Iris pigment epithelial cell (primary cell): Measurements from ENCODE around the gene MAP1S.

ENCODE experiments used
- DNase-seq: peaks from one replicate; pipeline ENCODE4 v3.0.0-alpha.2; 2011; ENCODE audit warnings: low read depth

The MAP1S gene, protein sequence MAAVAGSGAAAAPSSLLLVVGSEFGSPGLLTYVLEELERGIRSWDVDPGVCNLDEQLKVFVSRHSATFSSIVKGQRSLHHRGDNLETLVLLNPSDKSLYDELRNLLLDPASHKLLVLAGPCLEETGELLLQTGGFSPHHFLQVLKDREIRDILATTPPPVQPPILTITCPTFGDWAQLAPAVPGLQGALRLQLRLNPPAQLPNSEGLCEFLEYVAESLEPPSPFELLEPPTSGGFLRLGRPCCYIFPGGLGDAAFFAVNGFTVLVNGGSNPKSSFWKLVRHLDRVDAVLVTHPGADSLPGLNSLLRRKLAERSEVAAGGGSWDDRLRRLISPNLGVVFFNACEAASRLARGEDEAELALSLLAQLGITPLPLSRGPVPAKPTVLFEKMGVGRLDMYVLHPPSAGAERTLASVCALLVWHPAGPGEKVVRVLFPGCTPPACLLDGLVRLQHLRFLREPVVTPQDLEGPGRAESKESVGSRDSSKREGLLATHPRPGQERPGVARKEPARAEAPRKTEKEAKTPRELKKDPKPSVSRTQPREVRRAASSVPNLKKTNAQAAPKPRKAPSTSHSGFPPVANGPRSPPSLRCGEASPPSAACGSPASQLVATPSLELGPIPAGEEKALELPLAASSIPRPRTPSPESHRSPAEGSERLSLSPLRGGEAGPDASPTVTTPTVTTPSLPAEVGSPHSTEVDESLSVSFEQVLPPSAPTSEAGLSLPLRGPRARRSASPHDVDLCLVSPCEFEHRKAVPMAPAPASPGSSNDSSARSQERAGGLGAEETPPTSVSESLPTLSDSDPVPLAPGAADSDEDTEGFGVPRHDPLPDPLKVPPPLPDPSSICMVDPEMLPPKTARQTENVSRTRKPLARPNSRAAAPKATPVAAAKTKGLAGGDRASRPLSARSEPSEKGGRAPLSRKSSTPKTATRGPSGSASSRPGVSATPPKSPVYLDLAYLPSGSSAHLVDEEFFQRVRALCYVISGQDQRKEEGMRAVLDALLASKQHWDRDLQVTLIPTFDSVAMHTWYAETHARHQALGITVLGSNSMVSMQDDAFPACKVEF

DNA sequence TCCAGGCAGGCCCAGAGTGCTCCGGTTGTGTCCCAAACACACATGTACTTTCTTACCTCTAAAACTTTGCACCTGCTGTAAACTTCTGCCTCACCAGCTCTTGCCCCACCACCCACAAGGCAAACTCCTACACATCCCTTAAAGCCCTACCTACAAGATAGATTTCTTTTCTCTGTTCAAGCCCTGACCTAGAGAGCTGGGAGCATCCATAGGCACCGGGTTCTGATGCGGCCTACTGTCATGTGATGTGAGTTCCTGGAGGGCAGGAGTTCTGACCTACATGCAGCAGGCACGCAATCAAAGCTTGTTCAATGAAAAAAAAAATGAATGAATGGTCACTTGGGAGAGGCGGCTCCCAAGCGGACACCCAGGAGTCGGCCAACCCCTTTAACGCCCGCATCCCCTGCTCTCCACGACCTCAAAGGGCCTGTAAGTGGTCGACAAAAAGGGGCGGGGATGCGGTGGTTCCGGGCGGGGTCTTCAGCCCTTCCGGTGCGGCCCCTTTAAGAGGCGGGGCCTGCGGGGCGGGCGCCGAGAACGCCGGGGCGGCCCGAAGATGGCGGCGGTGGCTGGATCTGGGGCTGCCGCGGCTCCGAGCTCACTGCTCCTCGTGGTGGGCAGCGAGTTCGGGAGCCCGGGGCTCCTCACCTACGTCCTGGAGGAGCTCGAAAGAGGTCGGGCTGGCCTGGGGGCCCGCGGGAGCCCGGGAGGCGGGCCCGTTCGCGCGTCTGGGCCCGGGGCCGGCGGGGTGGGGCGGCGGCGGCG, at the start of gene MAP1S:
Gene MAP1S, plus strand, starts transcription at position 534 of the 765 bp plus-strand sequence. Its CDS starts 23 bp downstream, at position 557.
- peak; percentile 45 for DNase-seq

DNA sequence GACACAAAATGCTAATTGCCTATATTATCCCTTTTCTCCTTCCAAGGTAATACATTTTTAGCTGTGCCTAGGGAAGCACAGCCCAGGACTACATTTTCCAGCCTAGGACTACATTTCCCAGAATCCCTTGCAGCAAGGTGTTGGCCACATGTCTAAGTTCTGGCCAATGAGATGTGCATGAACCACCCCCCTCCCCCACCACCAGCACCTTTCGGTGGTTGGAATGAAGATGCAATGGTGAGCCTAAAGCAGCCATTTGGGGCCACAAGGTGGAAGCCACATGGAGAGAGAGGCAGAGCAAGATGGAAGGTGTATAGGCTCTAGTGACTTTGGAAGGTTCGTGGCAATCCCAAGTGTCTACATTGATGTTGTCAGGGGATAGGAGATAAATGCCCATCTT, 47.4 kb upstream of the MAP1S start:
- peak; percentile 67 for DNase-seq

DNA sequence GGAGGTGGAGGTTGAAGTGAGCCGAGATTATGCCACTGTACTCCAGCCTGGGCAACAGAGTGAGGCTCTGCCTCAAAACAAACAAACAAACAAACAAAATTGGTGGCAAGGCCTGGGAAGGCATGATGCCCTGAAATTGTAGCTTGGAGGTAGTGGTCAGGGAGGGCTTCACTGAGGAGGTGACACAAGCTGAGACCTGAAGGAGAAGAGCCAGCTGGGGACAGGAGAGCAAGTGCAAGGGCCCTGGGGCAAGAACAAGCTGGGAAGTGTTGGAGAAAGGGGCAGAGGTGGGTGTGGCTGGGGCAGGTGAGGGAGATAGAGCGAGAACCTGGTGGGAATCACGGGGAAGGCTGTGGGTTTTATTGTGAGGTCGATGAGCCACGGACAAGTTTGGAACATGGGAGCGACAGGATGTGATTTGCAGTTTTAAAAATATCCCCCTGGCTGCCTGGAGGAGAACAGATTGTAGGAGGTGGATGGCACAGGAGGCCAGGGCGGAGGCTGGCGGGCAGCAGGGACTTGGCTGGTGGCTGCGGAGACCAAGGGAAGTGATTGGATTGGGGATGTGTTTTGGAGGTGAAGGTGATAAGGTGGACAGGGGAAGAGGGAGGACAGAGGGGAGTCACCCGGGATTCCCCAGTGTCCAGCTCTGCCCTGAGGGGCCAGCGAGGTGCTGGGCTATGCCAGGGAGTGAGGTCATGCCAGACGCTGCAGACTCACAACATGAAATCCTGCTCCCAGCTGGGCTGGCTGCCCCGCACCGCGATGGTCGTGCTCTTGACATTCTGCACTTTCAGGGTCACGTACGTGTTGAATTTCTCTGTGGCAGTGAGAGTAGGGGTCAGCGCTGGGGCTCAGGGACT, 45.1 kb upstream of the MAP1S start:
- no peak for DNase-seq

DNA sequence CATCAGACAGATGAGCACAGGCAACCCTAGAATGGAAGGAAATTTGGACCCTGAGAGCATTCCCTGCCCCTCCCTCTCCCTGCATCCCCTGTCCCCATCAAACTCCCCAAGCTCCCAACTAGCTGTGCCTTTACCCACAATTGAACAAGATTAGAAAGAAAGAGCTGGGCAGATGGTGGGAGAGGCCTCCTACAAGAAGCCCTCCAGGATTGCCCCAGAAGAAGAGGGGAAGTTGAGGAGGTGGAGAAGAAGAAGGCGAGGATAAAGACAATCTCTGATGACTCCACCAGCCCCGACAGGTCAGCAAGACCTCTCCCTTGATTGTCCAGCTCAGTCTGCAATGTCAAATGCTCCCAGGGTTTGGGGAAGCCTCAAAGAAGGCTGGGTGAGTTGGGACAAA, 43.0 kb upstream of the MAP1S start:
- DNase-seq: no peak

DNA sequence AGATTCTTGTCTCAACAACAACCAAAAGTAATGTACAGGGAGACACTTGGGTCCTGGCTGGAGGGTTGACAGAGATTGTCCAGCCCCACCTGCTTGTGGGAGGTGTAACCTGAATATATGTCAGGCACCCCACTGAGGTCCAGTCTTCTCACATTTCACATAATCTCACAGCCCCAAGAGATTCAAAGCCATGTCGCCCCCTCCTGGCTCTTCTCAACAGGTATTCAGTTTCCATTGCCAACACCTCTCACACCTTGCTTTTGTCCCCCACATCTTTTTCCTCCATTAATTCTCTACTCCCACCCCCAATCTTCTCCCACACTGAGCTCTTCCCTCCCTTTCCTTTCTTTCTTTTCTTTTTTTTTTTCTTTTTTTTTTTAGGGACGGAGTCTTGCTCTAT, 42.3 kb upstream of the MAP1S start:
- DNase-seq: no peak

DNA sequence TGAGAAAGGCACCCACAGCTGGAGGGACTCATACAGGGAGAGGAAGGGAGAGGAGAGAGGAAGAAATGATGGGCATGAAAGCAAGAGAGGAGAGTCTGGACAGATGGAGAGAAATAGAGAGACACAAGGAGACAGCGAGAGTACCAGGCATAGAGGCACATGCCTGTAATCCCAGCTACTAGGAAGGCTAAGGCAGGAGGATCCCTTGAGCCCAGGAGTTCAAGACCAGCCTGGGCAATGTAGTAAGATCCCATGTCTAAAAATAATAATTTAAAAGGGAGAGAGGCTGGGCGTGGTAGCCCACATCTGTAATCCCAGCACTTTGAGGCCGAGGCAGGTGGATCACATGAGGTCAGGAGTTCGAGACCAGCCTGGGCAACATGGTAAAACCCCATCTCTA, 40.4 kb upstream of the MAP1S start:
- no peak for DNase-seq

DNA sequence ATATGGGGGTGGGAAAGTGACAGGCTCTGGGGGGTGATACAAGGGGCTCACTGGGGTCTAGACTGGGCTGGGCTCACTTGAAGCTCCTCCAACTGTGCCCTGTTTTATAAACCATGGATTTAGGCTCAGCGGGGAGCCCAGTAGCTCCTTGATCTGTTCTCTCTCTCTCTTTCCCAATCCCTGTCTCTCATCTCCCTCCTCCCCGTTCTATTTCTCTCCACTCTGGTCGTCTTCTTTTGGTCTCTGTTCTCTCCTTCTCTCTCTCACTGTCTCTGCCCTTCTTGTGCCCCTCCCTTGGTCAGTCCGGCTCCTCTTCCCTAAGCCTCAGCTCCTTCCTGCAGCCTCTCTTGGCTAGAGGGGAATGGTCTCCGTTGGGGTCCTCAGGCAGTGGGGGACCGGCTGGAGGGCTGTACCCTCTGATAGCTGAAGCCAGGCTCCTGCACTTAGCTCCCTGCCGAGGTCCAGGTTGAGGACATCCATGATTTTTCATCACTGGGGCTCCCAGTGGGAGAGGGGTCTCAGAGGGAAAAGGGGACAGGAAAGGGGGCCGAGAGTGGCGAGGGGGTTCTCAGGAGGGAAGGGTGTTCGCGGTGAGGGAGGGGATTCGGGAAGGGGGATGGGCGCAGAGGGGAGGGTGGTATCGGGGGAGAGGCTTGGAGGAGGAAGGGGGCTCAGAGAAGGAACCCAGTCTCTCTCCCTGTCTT, 39.6 kb upstream of the MAP1S start:
- DNase-seq: no peak

DNA sequence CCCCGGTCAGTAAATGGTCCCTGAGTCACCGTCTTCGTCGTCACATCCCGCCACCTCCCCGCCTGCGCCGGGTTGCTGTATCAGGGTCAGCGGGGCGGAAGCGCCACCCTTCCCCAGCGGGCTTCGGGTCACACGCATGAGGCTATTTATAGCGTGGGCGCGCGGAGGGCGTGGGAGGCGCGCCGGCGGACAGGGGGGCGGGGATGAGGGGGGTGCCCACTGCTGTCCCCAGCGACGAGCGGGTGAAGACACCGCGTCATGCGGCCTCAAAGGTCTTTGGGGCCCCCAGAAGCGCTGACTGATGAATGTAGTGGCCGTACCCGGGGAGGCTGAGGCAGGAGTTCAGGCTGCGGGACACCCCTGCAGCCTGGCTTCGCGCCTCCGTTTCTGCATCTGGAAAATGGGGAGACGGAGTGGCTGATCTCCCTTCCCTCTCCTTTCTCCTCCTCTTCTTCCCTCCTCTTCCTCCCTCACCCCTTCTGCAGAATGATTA, 39.0 kb upstream of the MAP1S start:
- peak; percentile 29 for DNase-seq

DNA sequence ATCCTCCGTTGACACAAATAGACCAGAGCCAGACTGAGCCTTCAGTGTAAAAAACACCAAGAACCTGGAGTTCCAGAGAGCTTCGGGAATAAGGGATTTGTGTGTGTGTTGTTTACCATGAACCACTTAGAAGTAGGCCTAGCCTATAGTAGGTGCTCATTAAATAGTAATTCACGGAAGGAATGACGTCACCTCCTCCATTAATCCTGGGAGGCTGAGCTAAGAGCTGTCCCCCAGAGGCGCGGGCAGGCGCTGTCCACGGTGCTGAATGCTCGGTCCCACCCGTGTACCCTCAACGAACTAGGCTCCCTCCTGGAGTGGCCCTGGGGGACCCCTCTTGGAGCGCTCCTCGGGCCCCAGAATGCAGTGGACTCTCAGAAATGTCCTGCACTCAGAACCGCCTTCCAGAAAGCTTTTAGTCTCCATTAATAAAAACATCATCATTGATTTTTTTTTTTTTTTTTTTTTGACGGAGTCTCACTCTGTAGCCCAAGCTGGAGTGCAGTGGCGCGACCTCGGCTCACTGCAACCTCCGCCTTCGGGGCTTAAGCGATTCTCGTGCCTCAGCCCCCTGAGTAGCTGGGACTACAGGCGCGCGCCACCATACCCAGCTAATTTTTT, 37.7 kb upstream of the MAP1S start:
- DNase-seq: peak; percentile 45

DNA sequence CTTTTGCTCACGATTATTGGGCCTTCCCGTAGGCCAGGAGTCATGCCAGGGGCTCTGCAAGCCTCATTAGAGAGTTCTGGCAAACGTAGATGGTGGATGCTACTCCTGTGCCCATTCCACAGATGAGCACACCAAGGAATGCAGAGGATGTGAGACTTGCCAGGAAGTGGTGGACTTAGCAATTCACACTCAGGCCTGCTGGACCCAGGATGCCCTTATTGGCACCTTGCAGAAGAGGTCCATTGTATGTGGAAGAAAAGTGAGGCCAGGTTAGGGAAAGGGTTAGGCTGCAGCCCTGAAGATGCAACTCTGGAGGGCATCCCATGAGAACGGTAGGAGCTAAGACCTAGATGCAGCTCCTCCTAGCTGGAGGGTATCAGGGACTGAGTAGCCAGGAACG, 37.0 kb upstream of the MAP1S start:
- no peak for DNase-seq

DNA sequence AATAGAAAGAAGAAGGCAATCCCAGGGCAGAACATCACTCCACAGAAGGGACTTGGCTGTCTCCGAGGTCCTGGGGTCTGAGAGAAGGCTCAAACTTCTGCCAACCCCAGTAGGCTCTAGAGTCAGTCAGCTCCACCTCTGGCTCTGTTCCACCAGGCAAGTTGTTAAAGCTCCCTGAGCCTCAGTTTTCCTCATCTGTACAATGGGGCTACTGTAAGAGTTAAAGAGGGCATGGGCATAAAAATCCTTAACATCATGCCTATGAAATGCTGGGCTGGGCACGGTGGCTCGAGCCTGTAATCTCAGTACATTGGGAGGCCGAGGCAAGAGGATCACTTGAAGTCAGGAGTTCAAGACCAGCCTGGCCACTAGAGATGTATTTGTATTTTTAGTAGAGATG, 36.2 kb upstream of the MAP1S start:
- no peak for DNase-seq

DNA sequence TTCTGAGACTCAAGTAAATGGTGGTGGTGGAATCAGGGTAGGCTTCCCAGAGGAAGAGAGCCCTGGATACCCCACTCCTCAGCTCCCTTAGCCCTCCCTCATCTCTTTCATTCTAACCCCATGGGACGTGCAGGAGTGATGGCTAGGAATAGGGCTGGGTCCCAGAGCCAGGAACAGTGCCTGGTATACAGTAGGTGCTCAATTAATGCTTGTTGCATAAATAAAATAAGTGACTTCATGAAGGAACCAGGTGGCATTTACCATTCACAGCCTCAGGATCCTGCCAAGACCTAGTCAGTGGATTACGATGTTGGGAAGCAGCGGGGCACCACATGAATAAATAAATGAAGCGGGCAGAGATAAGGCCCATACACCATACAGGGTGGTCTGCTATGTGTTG, 35.0 kb upstream of the MAP1S start:
- DNase-seq: no peak

DNA sequence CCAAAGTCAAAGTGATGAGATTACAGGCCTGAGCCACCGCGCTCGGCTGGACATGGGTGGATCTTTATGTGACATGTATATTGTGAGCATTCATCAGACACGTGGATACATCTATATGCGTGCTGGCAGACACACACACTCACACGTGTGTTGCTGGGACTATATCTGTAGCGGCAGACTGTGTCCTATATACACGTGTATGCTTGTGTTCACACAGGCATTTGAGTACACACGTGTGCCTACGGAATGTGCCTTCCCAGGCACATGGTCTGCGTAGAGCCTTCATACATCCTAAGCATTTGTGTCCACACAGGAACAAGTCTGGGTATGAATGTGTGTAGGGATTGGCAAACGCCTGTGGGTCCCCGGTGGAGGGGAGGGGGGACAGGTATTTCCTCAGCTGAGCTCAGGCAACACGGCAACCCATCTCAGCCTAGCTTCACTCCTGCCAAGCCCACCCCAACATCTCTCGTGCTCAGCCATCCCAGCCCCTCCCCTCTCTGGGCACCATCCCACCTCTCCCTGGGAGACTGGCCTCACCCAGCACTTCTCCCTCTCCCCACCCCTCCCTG, 33.7 kb upstream of the MAP1S start:
- DNase-seq: no peak

DNA sequence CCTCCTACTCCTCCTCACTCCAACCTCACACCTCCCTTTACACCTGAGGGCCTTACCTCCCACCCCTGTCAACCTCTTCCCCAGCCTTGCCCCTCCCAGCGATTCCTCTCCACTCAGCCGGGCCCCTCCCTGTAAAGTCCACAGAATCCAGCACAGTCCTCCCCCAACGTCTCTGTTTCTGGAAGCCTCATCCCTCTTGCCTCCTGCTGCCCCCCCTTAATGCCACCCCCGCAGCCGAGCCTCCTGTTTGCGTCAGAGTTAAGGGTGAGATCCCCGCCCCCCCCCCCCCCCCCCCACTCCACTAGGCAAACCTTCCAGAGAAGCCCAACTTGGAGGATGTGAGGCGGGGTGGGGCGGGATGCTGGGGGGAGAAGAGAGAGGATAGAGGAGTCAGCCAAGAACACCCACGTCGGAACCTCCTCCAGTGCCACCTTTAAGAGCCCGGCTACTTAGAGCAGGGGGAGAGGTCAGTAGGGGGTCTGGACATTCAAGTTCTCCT, 33.2 kb upstream of the MAP1S start:
- DNase-seq: no peak

DNA sequence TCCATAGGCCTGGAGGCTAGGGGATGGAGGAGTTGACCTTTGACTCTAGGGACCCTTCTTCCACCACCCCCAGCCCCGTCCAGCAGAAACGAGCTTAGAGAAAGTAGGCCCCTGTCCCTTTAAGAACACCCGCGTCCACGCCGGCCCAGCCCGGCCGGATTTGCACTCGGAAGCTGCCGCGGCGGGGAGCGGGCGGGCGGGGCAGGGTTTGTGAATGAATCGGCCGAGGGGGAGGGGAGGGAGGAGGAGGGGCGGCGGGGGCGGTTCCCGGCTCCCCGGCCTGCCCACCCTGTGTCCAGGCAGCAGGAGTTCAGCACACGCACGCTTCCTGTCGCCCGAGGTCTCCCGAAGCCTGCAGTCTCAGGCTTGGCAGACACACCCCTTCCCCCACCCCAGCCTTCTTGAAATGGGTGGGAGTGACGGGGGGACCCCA, 32.7 kb upstream of the MAP1S start:
- DNase-seq: peak; percentile 10

DNA sequence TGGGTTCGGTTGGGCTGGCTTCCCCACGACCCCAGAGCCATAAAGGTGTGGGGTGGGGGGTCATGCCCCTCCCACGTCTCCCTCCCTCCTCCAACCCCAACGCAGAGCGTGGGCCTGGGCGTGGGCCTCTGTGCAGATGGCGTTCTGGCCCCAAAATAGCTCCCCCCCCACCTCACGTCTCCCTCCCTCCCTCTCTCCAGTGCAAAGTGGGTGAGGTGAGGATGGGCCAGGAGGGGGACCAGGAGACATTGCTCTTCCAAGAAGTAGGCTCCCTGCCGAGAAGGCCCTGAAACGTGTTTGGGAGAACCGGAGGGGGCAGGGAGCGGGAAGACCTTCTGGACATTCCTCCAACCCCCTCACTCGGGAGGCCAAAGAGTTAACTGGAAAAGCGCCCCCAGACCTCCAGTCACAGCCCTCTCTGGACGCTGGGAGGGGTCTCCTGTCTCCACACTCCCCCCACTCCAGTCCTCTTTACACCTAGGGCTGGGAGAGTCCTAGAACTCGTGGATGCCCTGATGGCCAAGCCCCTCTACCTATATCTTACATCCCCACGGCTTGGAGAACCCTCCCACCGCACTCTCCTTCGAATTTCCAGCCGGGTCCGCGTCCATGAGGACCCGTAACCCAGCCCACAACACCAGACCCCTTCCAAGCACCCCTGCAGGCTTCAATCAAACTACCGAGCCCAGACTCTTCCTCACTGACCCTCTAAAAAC, 32.0 kb upstream of the MAP1S start:
- DNase-seq: no peak

DNA sequence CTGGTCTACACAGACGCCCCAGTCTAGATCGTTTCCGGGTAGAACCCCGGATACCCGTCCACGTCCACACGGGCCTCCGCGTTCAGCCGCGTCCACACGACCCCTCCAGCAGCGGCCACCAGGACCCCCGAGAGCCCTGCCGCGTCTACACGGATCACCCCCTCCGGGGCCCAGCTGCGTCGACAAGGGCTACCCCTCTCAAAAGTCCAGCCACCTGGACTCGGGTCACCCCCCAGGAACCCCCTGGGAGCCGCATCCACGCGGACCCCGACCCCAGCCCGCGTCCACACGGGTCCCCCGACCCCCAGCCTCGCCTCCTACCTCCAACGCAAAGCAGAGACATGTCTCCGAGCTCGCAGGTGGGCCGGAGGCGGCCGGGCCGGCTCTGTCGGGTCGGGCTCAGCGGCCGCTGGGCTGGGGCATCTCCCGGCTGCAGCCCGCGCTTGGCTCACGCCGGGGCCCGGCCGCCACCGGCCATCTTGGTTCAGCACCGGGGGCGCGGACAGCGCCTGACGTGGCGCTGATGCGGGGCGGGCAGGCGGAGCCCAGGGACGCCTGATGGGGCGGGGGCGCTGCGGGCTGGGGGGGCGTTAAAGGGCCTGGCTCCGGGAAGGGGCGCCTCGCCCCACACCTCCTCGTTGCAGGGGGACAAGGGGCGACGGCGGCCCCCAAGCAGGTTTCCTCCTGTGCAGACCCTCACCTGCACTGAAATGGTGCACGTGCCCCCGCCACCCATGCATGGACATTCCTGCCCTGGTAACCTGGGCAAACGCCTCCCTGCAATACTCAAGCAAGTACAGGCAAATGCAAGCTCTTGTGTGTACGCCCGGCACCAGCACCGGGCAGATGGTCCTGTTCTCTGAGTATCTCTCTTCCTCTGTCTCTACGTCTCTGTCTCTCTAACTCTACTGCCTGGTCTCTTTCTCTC, 31.2 kb upstream of the MAP1S start, which contains the start of gene UNC13A:
Gene UNC13A, minus strand, starts transcription at position 498 of the 928 bp plus-strand sequence. Its CDS starts 155 bp downstream, at position 343.
- peak; percentile 21 for DNase-seq
